ENCODE measurements around the gene PLOD3. TPM values are rescaled to one million over a fixed set of nuclear protein-coding genes. Genes with fewer than 3 reads are reported as not detected.

Gene PLOD3
- total RNA-seq, 2 experiments from 2014 or later: 48.9 to 51.0 TPM

GRCh38 chr7:101243646-101244374, 26.4 kb upstream of the PLOD3 start:
- H3K4me1 Mint-ChIP-seq: peaks cover 21% of the 10 kb centered on the region
- H3K9me3 Mint-ChIP-seq: no peaks in the 10 kb centered on the region
- DNase-seq (no peak), ATAC-seq (ENCODE audit: low read depth) (no peak)
- POLR2A ChIA-PET: interaction anchor here (0.5 to 2.7 kb wide), 11 partner anchors 8 to 815 kb away, joined by 3 to 36 read pairs (median 4); partner anchors contain the start of genes PLOD3, ZCWPW1 and ZNHIT1
- H3K27me3 Mint-ChIP-seq: no peaks in the 10 kb centered on the region
- peak overlapping the region; percentile 99 for H3K27ac Mint-ChIP-seq
- H3K4me3 Mint-ChIP-seq: peak overlapping the region; percentile 98
- peaks cover 6% of the 10 kb centered on the region for H3K36me3 Mint-ChIP-seq

- ATAC-seq (ENCODE audit: low read depth) (no peak), DNase-seq (no peak)
- H3K36me3 Mint-ChIP-seq: peaks cover 6% of the 10 kb centered on the region
- H3K4me3 Mint-ChIP-seq: no peak overlapping the region
- no peaks in the 10 kb centered on the region for H3K27me3 Mint-ChIP-seq
- POLR2A ChIA-PET: interaction anchor here (0.6 kb wide), 1 partner anchor 9 kb away, joined by 4 read pairs; no protein-coding TSS in a partner anchor
- no peak overlapping the region for H3K27ac Mint-ChIP-seq
- peaks cover 20% of the 10 kb centered on the region for H3K4me1 Mint-ChIP-seq
- H3K9me3 Mint-ChIP-seq: no peaks in the 10 kb centered on the region
Measured at GRCh38 chr7:101241443-101242349, 24.3 kb upstream of the PLOD3 start.

GRCh38 chr7:101241015-101241363, 23.6 kb upstream of the PLOD3 start:
- no peak overlapping the region for H3K27ac Mint-ChIP-seq
- no peak for ATAC-seq (ENCODE audit: low read depth)

GRCh38 chr7:101240226-101241014, 23.0 kb upstream of the PLOD3 start:
- DNase-seq (no peak), ATAC-seq (ENCODE audit: low read depth) (no peak)
- H3K27ac Mint-ChIP-seq: no peak overlapping the region
- POLR2A ChIA-PET: no interaction called here
- H3K9me3 Mint-ChIP-seq: no peaks in the 10 kb centered on the region
- H3K4me1 Mint-ChIP-seq: peaks cover 14% of the 10 kb centered on the region
- no peaks in the 10 kb centered on the region for H3K27me3 Mint-ChIP-seq
- no peak overlapping the region for H3K4me3 Mint-ChIP-seq
- peaks cover 1% of the 10 kb centered on the region for H3K36me3 Mint-ChIP-seq

More at GRCh38 chr7:101241015-101241363, 23.6 kb upstream of the PLOD3 start:
- DNase-seq: no peak
- Mint-ChIP-seq H3K36me3 (peaks cover 6% of the 10 kb centered on the region), H3K9me3 (no peaks in the 10 kb centered on the region), H3K4me3 (no peak overlapping the region), H3K4me1 (peaks cover 20% of the 10 kb centered on the region), H3K27me3 (no peaks in the 10 kb centered on the region)
- POLR2A ChIA-PET: no interaction called here

- Mint-ChIP-seq H3K4me3 (no peak overlapping the region), H3K36me3 (peaks cover 1% of the 10 kb centered on the region), H3K27ac (no peak overlapping the region), H3K27me3 (no peaks in the 10 kb centered on the region), H3K9me3 (no peaks in the 10 kb centered on the region), H3K4me1 (peaks cover 10% of the 10 kb centered on the region)
- ATAC-seq (ENCODE audit: low read depth): no peak
- POLR2A ChIA-PET: no interaction called here
- DNase-seq: no peak
Measured at GRCh38 chr7:101239951-101240220, 22.5 kb upstream of the PLOD3 start.

GRCh38 chr7:101239191-101239950, 22.0 kb upstream of the PLOD3 start:
- peaks cover 10% of the 10 kb centered on the region for H3K4me1 Mint-ChIP-seq
- no peak for ATAC-seq (ENCODE audit: low read depth)
- POLR2A ChIA-PET: no interaction called here

GRCh38 chr7:101238226-101239182, 21.1 kb upstream of the PLOD3 start:
- Mint-ChIP-seq H3K27me3 (no peaks in the 10 kb centered on the region), H3K9me3 (no peaks in the 10 kb centered on the region), H3K27ac (no peak overlapping the region), H3K4me3 (no peak overlapping the region), H3K36me3 (peaks cover 1% of the 10 kb centered on the region), H3K4me1 (peaks cover 6% of the 10 kb centered on the region)
- DNase-seq (no peak), ATAC-seq (ENCODE audit: low read depth) (no peak)
- POLR2A ChIA-PET: no interaction called here

More at GRCh38 chr7:101239191-101239950, 22.0 kb upstream of the PLOD3 start:
- H3K36me3 Mint-ChIP-seq: peaks cover 1% of the 10 kb centered on the region
- no peaks in the 10 kb centered on the region for H3K27me3 Mint-ChIP-seq
- no peak for DNase-seq
- no peak overlapping the region for H3K27ac Mint-ChIP-seq
- H3K4me3 Mint-ChIP-seq: no peak overlapping the region
- no peaks in the 10 kb centered on the region for H3K9me3 Mint-ChIP-seq

GRCh38 chr7:101237206-101238067, 20.1 kb upstream of the PLOD3 start, which contains the start of gene CLDN15:
CLDN15 (minus strand) TSS chr7:101237802; CDS start chr7:101237581, 221 bp downstream.
- H3K36me3 Mint-ChIP-seq: peaks cover 1% of the 10 kb centered on the region
- H3K4me3 Mint-ChIP-seq: no peak within 1 kb of the TSS
- H3K27me3 Mint-ChIP-seq: no peaks in the 10 kb centered on the region
- no peaks in the 10 kb centered on the region for H3K9me3 Mint-ChIP-seq
- peak within 1 kb of the TSS; percentile 73 for H3K27ac Mint-ChIP-seq
- POLR2A ChIA-PET: no interaction called here
- peaks cover 1% of the 10 kb centered on the region for H3K4me1 Mint-ChIP-seq
- DNase-seq (no peak), ATAC-seq (ENCODE audit: low read depth) (no peak)

GRCh38 chr7:101236292-101236835, 19.0 kb upstream of the PLOD3 start:
- no peak for DNase-seq
- Mint-ChIP-seq H3K4me3 (no peak overlapping the region), H3K36me3 (peaks cover 1% of the 10 kb centered on the region), H3K27me3 (no peaks in the 10 kb centered on the region), H3K27ac (no peak overlapping the region), H3K9me3 (no peaks in the 10 kb centered on the region), H3K4me1 (peaks cover 1% of the 10 kb centered on the region)
- POLR2A ChIA-PET: no interaction called here
- ATAC-seq (ENCODE audit: low read depth): no peak

GRCh38 chr7:101235522-101235921, 18.1 kb upstream of the PLOD3 start:
- Mint-ChIP-seq H3K9me3 (no peaks in the 10 kb centered on the region), H3K36me3 (peaks cover 2% of the 10 kb centered on the region), H3K4me3 (no peak overlapping the region), H3K27ac (no peak overlapping the region), H3K4me1 (peaks cover 1% of the 10 kb centered on the region), H3K27me3 (no peaks in the 10 kb centered on the region)
- POLR2A ChIA-PET: no interaction called here
- DNase-seq (no peak), ATAC-seq (ENCODE audit: low read depth) (no peak)

GRCh38 chr7:101235050-101235449, 17.7 kb upstream of the PLOD3 start:
- POLR2A ChIA-PET: no interaction called here
- ATAC-seq (ENCODE audit: low read depth) (no peak), DNase-seq (no peak)
- no peak overlapping the region for H3K27ac Mint-ChIP-seq
- peaks cover 3% of the 10 kb centered on the region for H3K36me3 Mint-ChIP-seq
- no peak overlapping the region for H3K4me3 Mint-ChIP-seq
- no peaks in the 10 kb centered on the region for H3K27me3 Mint-ChIP-seq
- H3K9me3 Mint-ChIP-seq: no peaks in the 10 kb centered on the region
- H3K4me1 Mint-ChIP-seq: peaks cover 1% of the 10 kb centered on the region
